Thyroid gland (tissue), 4 donors: Measurements from ENCODE around the gene CHST11. TPM values are rescaled to one million over a fixed set of nuclear protein-coding genes. Genes with fewer than 3 reads are reported as not detected.

ENCODE experiments used
- DNase-seq, 2 donors: peaks; one replicate each; pipeline ENCODE4 v3.0.0-alpha.2; 2019
- H3K27ac ChIP-seq, 3 donors: fragments of 200-600 bp; sonication (generic); 1 replicate in 2 of 3; 2 replicates in 1 of 3; pipeline ENCODE4 v1.5.1; 2016 to 2019; ENCODE audit warnings: mild to moderate bottlenecking in 1 of 3, moderate library complexity in 1 of 3
- H3K27me3 ChIP-seq: fragments of 200-600 bp; sonication (generic); one replicate; pipeline ENCODE4 v1.5.1; 2019
- H3K36me3 ChIP-seq, 2 donors: fragments of 200-600 bp; sonication (generic); one replicate each; pipeline ENCODE4 v1.5.1; 2016 to 2019
- H3K4me1 ChIP-seq, 2 donors: fragments of 200-600 bp; sonication (generic); one replicate each; pipeline ENCODE4 v1.5.1; 2017 to 2019
- H3K4me3 ChIP-seq, 3 donors: fragments of 200-600 bp; sonication (generic); replicated peaks in 1 of 3; 1 replicate in 2 of 3; 2 replicates in 1 of 3; pipeline ENCODE4 v1.5.1; 2016; ENCODE audit warnings: mild to moderate bottlenecking in 1 of 3
- H3K9me3 ChIP-seq: fragments of 200-600 bp; sonication (generic); one replicate; pipeline ENCODE4 v1.5.1; 2017
- CTCF ChIP-seq, 6 experiments: fragments of 200-600 bp in 3 of 6; fragments of 450-650 bp in 3 of 6; sonication (generic) in 3 of 6; IDR thresholded peaks; one replicate each; pipeline ENCODE4 v1.5.1; 2016 to 2019; ENCODE audit warnings: antibody characterized with exemption in 6 of 6, mild to moderate bottlenecking in 2 of 6, inconsistent platforms in 1 of 6, moderate library complexity in 1 of 6
- POLR2A ChIP-seq, 2 donors: fragments of 450-650 bp; IDR thresholded peaks; one replicate each; pipeline ENCODE4 v1.6.1; 2017; ENCODE audit warnings: antibody characterized with exemption in 2 of 2, mild to moderate bottlenecking in 2 of 2, moderate library complexity in 1 of 2
- WGBS, 2 donors: methylation state at CpG; one replicate each; pipeline ENCODE4 v1.1.5; 2017; 5-methylcytosine and 5-hydroxymethylcytosine counted together
- intact Hi-C: fragments of 100-400 bp; cut with DNase I; formaldehyde crosslinking; loops from one replicate; pipeline ENCODE4 v1.15.1; 2023
- total RNA-seq, 4 donors: library from RNA; depleted of rRNA; stranded (reverse); fragments of >200 nt; gene quantifications; one replicate each; pipeline ENCODE4 v1.2.3, GENCODE V29; 2016

The CHST11 gene
- total RNA-seq, 4 donors from 2014 or later: 6.9 to 11.6 (median 8.0) TPM

GRCh38 chr12:104485651-104486362 lies 29.1 kb downstream of the CHST11 start:
- WGBS, 2 donors: 85 to 87% methylated on average over 13 of the region's 13 CpGs
- no peaks in the 10 kb centered on the region for H3K27me3 ChIP-seq
- TF ChIP-seq CTCF (IDR thresholded peaks at IDR 0.05): no peak
- TF ChIP-seq POLR2A (IDR thresholded peaks at IDR 0.05): no peak
- no peak for DNase-seq
- no peak overlapping the region for H3K4me3 ChIP-seq
- intact Hi-C loops: no loop called here
- H3K36me3 ChIP-seq: no peaks in the 10 kb centered on the region
- H3K4me1 ChIP-seq: peaks cover 0 to 11% of the 10 kb centered on the region in 2 donors
- no peaks in the 10 kb centered on the region for H3K9me3 ChIP-seq
- no peak overlapping the region for H3K27ac ChIP-seq

GRCh38 chr12:104486363-104486750 lies 29.6 kb downstream of the CHST11 start:
- no peak for TF ChIP-seq CTCF (IDR thresholded peaks at IDR 0.05)
- H3K9me3 ChIP-seq: no peaks in the 10 kb centered on the region
- intact Hi-C loops: no loop called here
- H3K27me3 ChIP-seq: no peaks in the 10 kb centered on the region
- H3K4me3 ChIP-seq: no peak overlapping the region
- H3K36me3 ChIP-seq: no peaks in the 10 kb centered on the region
- H3K27ac ChIP-seq: no peak overlapping the region
- 92 to 94% methylated on average over 7 of the region's 7 CpGs for WGBS, 2 donors
- no peak for DNase-seq
- peaks cover 0 to 11% of the 10 kb centered on the region in 2 donors for H3K4me1 ChIP-seq

- intact Hi-C loops: no loop called here
- TF ChIP-seq CTCF (IDR thresholded peaks at IDR 0.05) (no peak), POLR2A (IDR thresholded peaks at IDR 0.05) (no peak)
- 86 to 91% methylated on average over 9 of the region's 9 CpGs for WGBS, 2 donors
- H3K36me3 ChIP-seq: no peaks in the 10 kb centered on the region
- no peak overlapping the region for H3K27ac ChIP-seq
- no peak overlapping the region for H3K4me3 ChIP-seq
- no peaks in the 10 kb centered on the region for H3K27me3 ChIP-seq
- no peak for DNase-seq
- H3K4me1 ChIP-seq: peaks cover 0 to 11% of the 10 kb centered on the region in 2 donors
- no peaks in the 10 kb centered on the region for H3K9me3 ChIP-seq
Measured at GRCh38 chr12:104486943-104487819, 30.4 kb downstream of the CHST11 start.

- Histone ChIP-seq H3K9me3 (no peaks in the 10 kb centered on the region), H3K27me3 (no peaks in the 10 kb centered on the region), H3K36me3 (no peaks in the 10 kb centered on the region), H3K4me3 (no peak overlapping the region), H3K27ac (no peak overlapping the region), H3K4me1 (peaks cover 0 to 11% of the 10 kb centered on the region in 2 donors)
- no peak for DNase-seq
- intact Hi-C loops: no loop called here
- WGBS, 2 donors: 93% methylated on average over 13 of the region's 13 CpGs
- TF ChIP-seq POLR2A (IDR thresholded peaks at IDR 0.05) (no peak), CTCF (IDR thresholded peaks at IDR 0.05) (no peak)
Measured at GRCh38 chr12:104488374-104488773, 31.6 kb downstream of the CHST11 start.

- H3K4me3 ChIP-seq: no peak overlapping the region
- no peak overlapping the region for H3K27ac ChIP-seq
- intact Hi-C loops: no loop called here
- peaks cover 0 to 11% of the 10 kb centered on the region in 2 donors for H3K4me1 ChIP-seq
- no peaks in the 10 kb centered on the region for H3K9me3 ChIP-seq
- TF ChIP-seq CTCF (IDR thresholded peaks at IDR 0.05) (no peak), POLR2A (IDR thresholded peaks at IDR 0.05) (no peak)
- H3K27me3 ChIP-seq: no peaks in the 10 kb centered on the region
- H3K36me3 ChIP-seq: no peaks in the 10 kb centered on the region
- WGBS, 2 donors: 91 to 93% methylated on average over 4 of the region's 4 CpGs
- DNase-seq: no peak
Measured at GRCh38 chr12:104490186-104490585, 33.4 kb downstream of the CHST11 start.
